HCT116 (cell line): ENCODE data around the gene INKA2.

Source experiments
- CTCF ChIP-seq, 3 experiments: fragments of 200-600 bp in 1 of 3; sonication (generic) in 1 of 3; IDR thresholded peaks in 2 of 3; conservative IDR thresholded peaks in 1 of 3; 2 replicates each; pipeline ENCODE4 v1.5.1; 2012 to 2017; ENCODE audit warnings: low read depth in 2 of 3, low read length in 2 of 3, antibody characterized with exemption in 1 of 3, borderline replicate concordance in 1 of 3, control low read depth in 1 of 3, mild to moderate bottlenecking in 1 of 3, mixed read lengths in 1 of 3, mixed run types in 1 of 3, moderate library complexity in 1 of 3; ENCODE audit not compliant: insufficient read depth in 1 of 3
- EZH2 ChIP-seq: fragments of 200-600 bp; sonication (generic); IDR thresholded peaks from 2 replicates; pipeline ENCODE4 v1.6.1; 2017; ENCODE audit warnings: antibody characterized with exemption, mixed run types
- JUND ChIP-seq: IDR thresholded peaks from 2 replicates; pipeline ENCODE4 v1.6.1; 2012
- POLR2AphosphoS5 ChIP-seq: IDR thresholded peaks from 2 replicates; pipeline ENCODE4 v1.6.1; 2011; ENCODE audit warnings: mild to moderate bottlenecking, low read depth, low read length, moderate library complexity
- SIN3A ChIP-seq: IDR thresholded peaks from 2 replicates; pipeline ENCODE4 v1.6.1; 2012; ENCODE audit warnings: low read depth

DNA sequence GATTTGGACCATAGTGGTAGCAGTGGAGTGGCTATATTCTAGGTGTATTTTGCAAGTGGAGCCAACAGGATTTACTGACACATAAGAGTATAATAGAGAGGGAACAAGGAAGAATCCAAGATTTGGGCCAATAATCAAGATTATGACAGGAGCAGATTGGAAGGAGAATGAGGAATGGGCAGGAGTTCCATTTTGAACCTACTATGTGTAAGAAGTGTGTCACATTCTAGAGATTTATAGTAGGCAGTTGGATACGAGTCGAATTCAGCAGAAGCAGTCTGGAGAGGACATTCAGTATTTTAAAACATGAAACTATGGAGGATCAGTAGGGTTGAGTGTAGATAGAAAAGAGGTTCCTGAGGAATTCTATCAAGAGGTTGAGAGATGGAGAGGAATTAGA is 21.7 kb downstream of the INKA2 start:
- TF ChIP-seq SIN3A (no peak), CTCF (IDR thresholded peaks at IDR 0.05 in 2 of 3, conservative IDR thresholded peaks at IDR 0.05 in 1 of 3; ENCODE audit: borderline replicate concordance in 1 of 3, insufficient read depth in 1 of 3, low read depth in 2 of 3, low read length in 2 of 3) (no peak), EZH2 (no peak), JUND (no peak), POLR2AphosphoS5 (no peak)
